A549 (cell line): ENCODE measurements around the gene PNPLA8. TPM values are rescaled to one million over a fixed set of nuclear protein-coding genes. Genes with fewer than 3 reads are reported as not detected.

Experiments
- ATAC-seq, 2 experiments: fragments of 200-7000 bp in 1 of 2; fragments of >200 bp in 1 of 2; cut with Nextera tagmentation in 1 of 2; cut with Tn5 transposase in 1 of 2; 3 replicates each; pipeline versions ENCODE4 v1.8.0 to v1.9.1; 2018 to 2020; ENCODE audit warnings: mild to moderate bottlenecking in 1 of 2, moderate library complexity in 1 of 2
- CTCF ChIA-PET: fragments of 300-600 bp; sonication (Branson Sonifier 250); formaldehyde crosslinking; extraction: SDS; loops from one replicate; lab custom pipeline; 2021; ENCODE audit warnings: antibody characterized with exemption, inconsistent platforms; lab: Yijun Ruan, JAX
- POLR2A ChIA-PET: fragments of 350-600 bp; formaldehyde crosslinking; extraction: SDS; loops from one replicate; lab custom pipeline; 2021; ENCODE audit warnings: antibody characterized with exemption, inconsistent platforms; lab: Yijun Ruan, JAX
- DNase-seq, 2 experiments: peaks; one replicate each; pipeline versions ENCODE4 v3.0.0 to v3.0.0-alpha.2; 2011 to 2016; ENCODE audit warnings: low read depth in 1 of 2, low spot score in 1 of 2
- FAIRE-seq: peaks from 2 replicates; lab custom pipeline; 2011; peaks lifted over from hg19 to GRCh38; lab: Jason Lieb, UNC
- H3K27ac ChIP-seq, 2 experiments: fragments of >200 bp; sonication (Bioruptor Twin); formaldehyde crosslinking; 3 replicates each; pipeline ENCODE4 v1.5.1; 2016 to 2017
- H3K4me1 ChIP-seq: fragments of >200 bp; sonication (Bioruptor Twin); formaldehyde crosslinking; 3 replicates; pipeline ENCODE4 v1.6.1; 2016
- H3K4me2 ChIP-seq: fragments of >200 bp; sonication (Bioruptor Twin); formaldehyde crosslinking; 3 replicates; pipeline ENCODE4 v1.6.1; 2016
- H3K4me3 ChIP-seq: fragments of >200 bp; sonication (Bioruptor Twin); formaldehyde crosslinking; 3 replicates; pipeline ENCODE4 v1.5.1; 2016
- H3K9me3 ChIP-seq: fragments of >200 bp; sonication (Bioruptor Twin); formaldehyde crosslinking; 3 replicates; pipeline ENCODE4 v1.6.1; 2016
- BHLHE40 ChIP-seq: IDR thresholded peaks from 2 replicates; pipeline ENCODE4 v1.6.1; 2012; ENCODE audit warnings: low read depth, low read length, inconsistent platforms
- CBX2 ChIP-seq: fragments of 200-600 bp; sonication (generic); IDR thresholded peaks from 2 replicates; pipeline ENCODE4 v1.6.1; 2016; ENCODE audit warnings: low read depth, mild to moderate bottlenecking, borderline replicate concordance
- CBX8 ChIP-seq: fragments of 200-600 bp; sonication (generic); IDR thresholded peaks from 2 replicates; pipeline ENCODE4 v1.6.1; 2016
- CHD2 ChIP-seq: fragments of 150-350 bp; IDR thresholded peaks from 2 replicates; pipeline ENCODE4 v1.6.1; 2014; ENCODE audit warnings: low read length; ENCODE audit not compliant: partially characterized antibody
- EHMT2 ChIP-seq: fragments of 200-600 bp; sonication (generic); IDR thresholded peaks from 2 replicates; pipeline ENCODE4 v1.6.1; 2016; ENCODE audit warnings: antibody characterized with exemption, low read depth, mild to moderate bottlenecking, moderate library complexity
- FOSB ChIP-seq: fragments of 250-450 bp; sonication (Bioruptor Pico); IDR thresholded peaks from 2 replicates; pipeline ENCODE4 v1.5.0; 2020; ENCODE audit warnings: mild to moderate bottlenecking, moderate library complexity
- FOSL2 ChIP-seq, 2 experiments: fragments of 450-650 bp in 1 of 2; fragments of >200 bp in 1 of 2; sonication (Bioruptor Twin) in 1 of 2; formaldehyde crosslinking; IDR thresholded peaks; 2 replicates each; pipeline versions ENCODE4 v1.5.0 to v1.6.1; 2016 to 2020; ENCODE audit warnings: mild to moderate bottlenecking in 1 of 2, moderate library complexity in 1 of 2
- HEYL ChIP-seq: fragments of 250-450 bp; sonication (Bioruptor Pico); IDR thresholded peaks from 2 replicates; pipeline ENCODE4 v1.8.0; 2021; ENCODE audit warnings: mild to moderate bottlenecking, moderate library complexity
- KDM5A ChIP-seq: fragments of 200-600 bp; sonication (generic); IDR thresholded peaks from 2 replicates; pipeline ENCODE4 v1.6.1; 2016; ENCODE audit warnings: antibody characterized with exemption, mild to moderate bottlenecking
- MAZ ChIP-seq: fragments of 150-350 bp; IDR thresholded peaks from 2 replicates; pipeline ENCODE4 v1.6.1; 2014; ENCODE audit warnings: antibody characterized with exemption, low read depth, low read length, borderline replicate concordance
- MYC ChIP-seq: IDR thresholded peaks from 2 replicates; pipeline ENCODE4 v1.6.1; 2012; ENCODE audit warnings: mild to moderate bottlenecking, inconsistent platforms, low read length, improper control_type of control experiment, borderline replicate concordance
- NFE2L2 ChIP-seq: fragments of 150-350 bp; conservative IDR thresholded peaks from 2 replicates; pipeline ENCODE4 v1.6.1; 2014; ENCODE audit warnings: low read length
- NR3C1 ChIP-seq: fragments of >200 bp; sonication (Bioruptor Twin); formaldehyde crosslinking; IDR thresholded peaks from 3 replicates; pipeline ENCODE4 v1.6.1; 2017
- RARB ChIP-seq: fragments of 250-450 bp; sonication (Bioruptor Pico); IDR thresholded peaks from 2 replicates; pipeline ENCODE4 v1.8.0; 2021; ENCODE audit warnings: mild to moderate bottlenecking, moderate library complexity
- RNF2 ChIP-seq: fragments of 200-600 bp; sonication (generic); IDR thresholded peaks from 2 replicates; pipeline ENCODE4 v1.6.1; 2016; ENCODE audit warnings: low read depth, mild to moderate bottlenecking, antibody characterized with exemption, moderate library complexity, borderline replicate concordance
- TP53 ChIP-seq: fragments of 250-450 bp; sonication (Bioruptor Pico); IDR thresholded peaks from 2 replicates; pipeline ENCODE4 v1.5.0; 2021; ENCODE audit warnings: mild to moderate bottlenecking, moderate library complexity
- ZSCAN20 ChIP-seq: fragments of 250-450 bp; sonication (Bioruptor Pico); IDR thresholded peaks from 2 replicates; pipeline ENCODE4 v1.8.0; 2022; ENCODE audit warnings: mild to moderate bottlenecking, moderate library complexity
- WGBS: methylation state at CpG from one replicate; pipeline ENCODE4 v1.1.6; 2017; ENCODE audit errors: missing lambda C conversion rate; 5-methylcytosine and 5-hydroxymethylcytosine counted together
- polyA plus RNA-seq, 4 experiments: library from polyadenylated mRNA; depleted of rRNA in 3 of 4; stranded (reverse); fragments of >200 nt; fragmentation: RNase III in 1 of 4; extraction: RNeasy Plus Mini Kit Qiagen cat#74134 plus additional on column Dnase treatment in 1 of 4; gene quantifications; 2 replicates in 3 of 4; 3 replicates in 1 of 4; pipeline ENCODE4 v1.2.3, GENCODE V29; 2011 to 2017
- TF ChIP-seq, protein P1 (sequence below): fragments of 450-650 bp; IDR thresholded peaks from 2 replicates; pipeline ENCODE4 v1.6.1; 2014; ENCODE audit warnings: antibody characterized with exemption
- TF ChIP-seq, protein P2 (sequence below): fragments of 150-350 bp; IDR thresholded peaks from 2 replicates; pipeline ENCODE4 v1.6.1; 2014; ENCODE audit warnings: low read depth, mild to moderate bottlenecking, low read length
- TF ChIP-seq, protein P3 (sequence below): fragments of 200-600 bp; sonication (generic); IDR thresholded peaks from 2 replicates; pipeline ENCODE4 v1.6.1; 2016; ENCODE audit warnings: antibody characterized with exemption, mild to moderate bottlenecking, moderate library complexity
- TF ChIP-seq, protein P4 (sequence below): fragments of >200 bp; sonication (Bioruptor Twin); formaldehyde crosslinking; IDR thresholded peaks from 3 replicates; pipeline ENCODE4 v1.5.1; 2016
- TF ChIP-seq, protein P5 (sequence below): IDR thresholded peaks from 2 replicates; pipeline ENCODE4 v1.6.1; 2012; ENCODE audit warnings: low read depth, borderline replicate concordance
- TF ChIP-seq, protein P6 (sequence below): fragments of >200 bp; sonication (Bioruptor Twin); formaldehyde crosslinking; IDR thresholded peaks from 3 replicates; pipeline ENCODE4 v1.6.1; 2016

Gene PNPLA8
- polyA plus RNA-seq, 2 of the 4 experiments (the other 2 are of a cell fraction) = 16.1 to 29.6 TPM

DNA sequence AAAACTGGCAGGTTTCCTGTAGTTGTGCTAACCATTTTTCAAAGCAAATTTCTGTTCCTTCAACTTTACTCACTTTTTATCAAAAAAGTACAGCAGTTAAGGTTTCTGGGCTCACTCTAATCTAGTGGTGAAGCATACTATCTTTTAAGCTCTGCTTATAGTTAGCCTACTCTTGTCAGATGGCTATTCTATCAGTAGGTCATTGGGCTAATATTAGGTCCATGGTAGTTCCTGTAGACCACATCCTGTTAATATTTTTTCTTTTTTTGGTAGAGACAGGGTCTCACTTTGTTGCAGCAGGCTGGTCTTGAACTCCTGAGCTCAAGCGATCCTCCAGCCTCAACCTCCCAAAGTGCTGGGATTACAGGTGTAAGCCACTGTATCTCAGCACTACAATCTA, 41.8 kb downstream of the PNPLA8 start (continued):
- TF ChIP-seq FOSL2 (IDR thresholded peaks at IDR 0.05) = no peak
- TF ChIP-seq FOSL2 (CRISPR knock-in tag; IDR thresholded peaks at IDR 0.05) = no peak
- TF ChIP-seq, protein P1, sequence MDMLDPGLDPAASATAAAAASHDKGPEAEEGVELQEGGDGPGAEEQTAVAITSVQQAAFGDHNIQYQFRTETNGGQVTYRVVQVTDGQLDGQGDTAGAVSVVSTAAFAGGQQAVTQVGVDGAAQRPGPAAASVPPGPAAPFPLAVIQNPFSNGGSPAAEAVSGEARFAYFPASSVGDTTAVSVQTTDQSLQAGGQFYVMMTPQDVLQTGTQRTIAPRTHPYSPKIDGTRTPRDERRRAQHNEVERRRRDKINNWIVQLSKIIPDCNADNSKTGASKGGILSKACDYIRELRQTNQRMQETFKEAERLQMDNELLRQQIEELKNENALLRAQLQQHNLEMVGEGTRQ = no peak
- no peak for TF ChIP-seq HEYL
- TF ChIP-seq, all 56 proteins: peak for 0

DNA sequence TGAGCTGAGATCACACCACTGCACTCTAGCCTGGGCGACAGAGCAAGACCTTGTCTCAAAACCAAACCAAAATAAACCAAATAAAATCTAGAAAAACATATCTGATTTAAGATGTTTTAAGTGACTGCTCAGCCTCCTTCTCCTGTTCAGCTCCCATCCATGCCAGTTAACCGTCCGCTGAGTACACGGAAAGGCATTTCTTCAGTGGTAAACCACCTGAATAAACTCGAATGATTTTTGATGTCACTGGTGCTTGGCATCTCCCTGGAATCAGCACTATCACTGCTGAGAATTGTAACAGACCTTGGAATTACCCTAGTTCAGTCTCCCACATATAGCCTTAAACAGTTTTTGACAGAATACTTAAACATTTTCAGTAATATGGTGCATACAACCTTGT, 45.6 kb downstream of the PNPLA8 start:
- H3K4me3 ChIP-seq = no peak overlapping the region
- DNase-seq (no peak), ATAC-seq (no peak), FAIRE-seq (no peak)
- H3K27ac ChIP-seq = no peak overlapping the region
- POLR2A ChIA-PET = no interaction called here
- TF ChIP-seq, protein P2, sequence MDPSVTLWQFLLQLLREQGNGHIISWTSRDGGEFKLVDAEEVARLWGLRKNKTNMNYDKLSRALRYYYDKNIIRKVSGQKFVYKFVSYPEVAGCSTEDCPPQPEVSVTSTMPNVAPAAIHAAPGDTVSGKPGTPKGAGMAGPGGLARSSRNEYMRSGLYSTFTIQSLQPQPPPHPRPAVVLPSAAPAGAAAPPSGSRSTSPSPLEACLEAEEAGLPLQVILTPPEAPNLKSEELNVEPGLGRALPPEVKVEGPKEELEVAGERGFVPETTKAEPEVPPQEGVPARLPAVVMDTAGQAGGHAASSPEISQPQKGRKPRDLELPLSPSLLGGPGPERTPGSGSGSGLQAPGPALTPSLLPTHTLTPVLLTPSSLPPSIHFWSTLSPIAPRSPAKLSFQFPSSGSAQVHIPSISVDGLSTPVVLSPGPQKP = no peak
- TF ChIP-seq RARB = no peak
- TF ChIP-seq, protein P3, sequence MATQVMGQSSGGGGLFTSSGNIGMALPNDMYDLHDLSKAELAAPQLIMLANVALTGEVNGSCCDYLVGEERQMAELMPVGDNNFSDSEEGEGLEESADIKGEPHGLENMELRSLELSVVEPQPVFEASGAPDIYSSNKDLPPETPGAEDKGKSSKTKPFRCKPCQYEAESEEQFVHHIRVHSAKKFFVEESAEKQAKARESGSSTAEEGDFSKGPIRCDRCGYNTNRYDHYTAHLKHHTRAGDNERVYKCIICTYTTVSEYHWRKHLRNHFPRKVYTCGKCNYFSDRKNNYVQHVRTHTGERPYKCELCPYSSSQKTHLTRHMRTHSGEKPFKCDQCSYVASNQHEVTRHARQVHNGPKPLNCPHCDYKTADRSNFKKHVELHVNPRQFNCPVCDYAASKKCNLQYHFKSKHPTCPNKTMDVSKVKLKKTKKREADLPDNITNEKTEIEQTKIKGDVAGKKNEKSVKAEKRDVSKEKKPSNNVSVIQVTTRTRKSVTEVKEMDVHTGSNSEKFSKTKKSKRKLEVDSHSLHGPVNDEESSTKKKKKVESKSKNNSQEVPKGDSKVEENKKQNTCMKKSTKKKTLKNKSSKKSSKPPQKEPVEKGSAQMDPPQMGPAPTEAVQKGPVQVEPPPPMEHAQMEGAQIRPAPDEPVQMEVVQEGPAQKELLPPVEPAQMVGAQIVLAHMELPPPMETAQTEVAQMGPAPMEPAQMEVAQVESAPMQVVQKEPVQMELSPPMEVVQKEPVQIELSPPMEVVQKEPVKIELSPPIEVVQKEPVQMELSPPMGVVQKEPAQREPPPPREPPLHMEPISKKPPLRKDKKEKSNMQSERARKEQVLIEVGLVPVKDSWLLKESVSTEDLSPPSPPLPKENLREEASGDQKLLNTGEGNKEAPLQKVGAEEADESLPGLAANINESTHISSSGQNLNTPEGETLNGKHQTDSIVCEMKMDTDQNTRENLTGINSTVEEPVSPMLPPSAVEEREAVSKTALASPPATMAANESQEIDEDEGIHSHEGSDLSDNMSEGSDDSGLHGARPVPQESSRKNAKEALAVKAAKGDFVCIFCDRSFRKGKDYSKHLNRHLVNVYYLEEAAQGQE = no peak
- TF ChIP-seq NFE2L2 = no peak
- TF ChIP-seq ZSCAN20 (CRISPR knock-in tag) = no peak
- TF ChIP-seq, protein P4, sequence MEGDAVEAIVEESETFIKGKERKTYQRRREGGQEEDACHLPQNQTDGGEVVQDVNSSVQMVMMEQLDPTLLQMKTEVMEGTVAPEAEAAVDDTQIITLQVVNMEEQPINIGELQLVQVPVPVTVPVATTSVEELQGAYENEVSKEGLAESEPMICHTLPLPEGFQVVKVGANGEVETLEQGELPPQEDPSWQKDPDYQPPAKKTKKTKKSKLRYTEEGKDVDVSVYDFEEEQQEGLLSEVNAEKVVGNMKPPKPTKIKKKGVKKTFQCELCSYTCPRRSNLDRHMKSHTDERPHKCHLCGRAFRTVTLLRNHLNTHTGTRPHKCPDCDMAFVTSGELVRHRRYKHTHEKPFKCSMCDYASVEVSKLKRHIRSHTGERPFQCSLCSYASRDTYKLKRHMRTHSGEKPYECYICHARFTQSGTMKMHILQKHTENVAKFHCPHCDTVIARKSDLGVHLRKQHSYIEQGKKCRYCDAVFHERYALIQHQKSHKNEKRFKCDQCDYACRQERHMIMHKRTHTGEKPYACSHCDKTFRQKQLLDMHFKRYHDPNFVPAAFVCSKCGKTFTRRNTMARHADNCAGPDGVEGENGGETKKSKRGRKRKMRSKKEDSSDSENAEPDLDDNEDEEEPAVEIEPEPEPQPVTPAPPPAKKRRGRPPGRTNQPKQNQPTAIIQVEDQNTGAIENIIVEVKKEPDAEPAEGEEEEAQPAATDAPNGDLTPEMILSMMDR = no peak
- TF ChIP-seq EHMT2 = no peak
- TF ChIP-seq, protein P5, sequence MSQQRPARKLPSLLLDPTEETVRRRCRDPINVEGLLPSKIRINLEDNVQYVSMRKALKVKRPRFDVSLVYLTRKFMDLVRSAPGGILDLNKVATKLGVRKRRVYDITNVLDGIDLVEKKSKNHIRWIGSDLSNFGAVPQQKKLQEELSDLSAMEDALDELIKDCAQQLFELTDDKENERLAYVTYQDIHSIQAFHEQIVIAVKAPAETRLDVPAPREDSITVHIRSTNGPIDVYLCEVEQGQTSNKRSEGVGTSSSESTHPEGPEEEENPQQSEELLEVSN = no peak
- TF ChIP-seq CBX2 = no peak
- TF ChIP-seq CHD2 = no peak
- no peak for TF ChIP-seq MYC
- no peak for TF ChIP-seq CBX8
- no peak for TF ChIP-seq MAZ
- no peak for TF ChIP-seq KDM5A
- no peak for TF ChIP-seq FOSB
- TF ChIP-seq, protein P6, sequence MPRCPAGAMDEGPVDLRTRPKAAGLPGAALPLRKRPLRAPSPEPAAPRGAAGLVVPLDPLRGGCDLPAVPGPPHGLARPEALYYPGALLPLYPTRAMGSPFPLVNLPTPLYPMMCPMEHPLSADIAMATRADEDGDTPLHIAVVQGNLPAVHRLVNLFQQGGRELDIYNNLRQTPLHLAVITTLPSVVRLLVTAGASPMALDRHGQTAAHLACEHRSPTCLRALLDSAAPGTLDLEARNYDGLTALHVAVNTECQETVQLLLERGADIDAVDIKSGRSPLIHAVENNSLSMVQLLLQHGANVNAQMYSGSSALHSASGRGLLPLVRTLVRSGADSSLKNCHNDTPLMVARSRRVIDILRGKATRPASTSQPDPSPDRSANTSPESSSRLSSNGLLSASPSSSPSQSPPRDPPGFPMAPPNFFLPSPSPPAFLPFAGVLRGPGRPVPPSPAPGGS = no peak
- no peak for TF ChIP-seq RNF2
- no peak for TF ChIP-seq TP53 (CRISPR knock-in tag)
- no peak for TF ChIP-seq NR3C1
- no peak for TF ChIP-seq BHLHE40
- TF ChIP-seq, all 56 proteins: peak for 0
- Histone ChIP-seq H3K9me3 (no peaks in the 10 kb centered on the region), H3K4me2 (no peak overlapping the region), H3K4me1 (no peaks in the 10 kb centered on the region)
- 83% methylated on average over 5 of the region's 5 CpGs for WGBS
- CTCF ChIA-PET = no interaction called here
